HCT116 (cell line): ENCODE measurements around the gene PCP2. TPM values are rescaled to one million over a fixed set of nuclear protein-coding genes. Genes with fewer than 3 reads are reported as not detected.

Experiments used
- ATAC-seq: fragments of 200-7000 bp; cut with Tn5 transposase; 2 replicates; pipeline ENCODE4 v1.9.1; 2020; ENCODE audit warnings: mild to moderate bottlenecking, moderate library complexity
- BruUV-seq: library from RNA; stranded (reverse); fragments of 400-500 nt; replicated peaks from 2 replicates; lab custom pipeline; 2021; lab: Mats Ljungman, UMichigan
- CTCF ChIA-PET: fragments of 300-600 bp; sonication (Branson Sonifier 250); formaldehyde crosslinking; loops from one replicate; lab custom pipeline; 2021; ENCODE audit warnings: antibody characterized with exemption; lab: Charles Lee
- POLR2A ChIA-PET: fragments of 300-600, 350-600 bp; sonication (Branson Sonifier 250); formaldehyde crosslinking; loops from one replicate; lab custom pipeline; 2021; ENCODE audit warnings: antibody characterized with exemption; lab: Charles Lee
- RAD21 ChIA-PET, 2 experiments: fragments of 300-600 bp; sonication (Branson Sonifier 250); formaldehyde crosslinking; loops; one replicate each; lab custom pipeline; 2023; ENCODE audit warnings: low total read pairs in 2 of 2; ENCODE audit not compliant: uncharacterized antibody in 2 of 2, unreplicated experiment in 2 of 2, low non-redundant PET in 1 of 2; lab: Charles Lee
- DNase-seq: peaks from one replicate; pipeline ENCODE4 v3.0.0-alpha.2; 2010; ENCODE audit warnings: low read depth, low spot score
- H2AFZ ChIP-seq: fragments of 200-600 bp; shearing (Covaris generic), sonication (generic); 2 replicates; pipeline ENCODE4 v1.6.1; 2017; ENCODE audit warnings: low read depth, mixed run types, mixed read lengths, antibody characterized with exemption, low read length; ENCODE audit not compliant: poor library complexity, severe bottlenecking
- H3K27ac ChIP-seq: 2 replicates; pipeline ENCODE4 v1.5.1; 2012; ENCODE audit warnings: low read depth, low read length
- H3K27me3 ChIP-seq: fragments of 200-600 bp; sonication (generic); 2 replicates; pipeline ENCODE4 v1.6.1; 2016; ENCODE audit warnings: mixed run types, low read length, mixed read lengths; ENCODE audit not compliant: insufficient read depth
- H3K36me3 ChIP-seq, 2 experiments: fragments of 200-500 bp in 1 of 2; fragments of 200-600 bp in 1 of 2; sonication (Bioruptor generic) in 1 of 2; sonication (generic) in 1 of 2; 2 replicates each; pipeline versions ENCODE4 v1.5.1 to v1.6.1; 2014 to 2016; ENCODE audit warnings: low read length in 2 of 2, inconsistent platforms in 1 of 2, mixed read lengths in 1 of 2, mixed run types in 1 of 2; ENCODE audit not compliant: insufficient read depth in 2 of 2, control insufficient read depth in 1 of 2
- H3K4me1 ChIP-seq, 2 experiments: fragments of 200-600 bp in 1 of 2; sonication (generic) in 1 of 2; 2 replicates each; pipeline versions ENCODE4 v1.5.1 to v1.6.1; 2012 to 2017; ENCODE audit warnings: low read length in 2 of 2, inconsistent platforms in 1 of 2, mild to moderate bottlenecking in 1 of 2, mixed read lengths in 1 of 2, mixed run types in 1 of 2, moderate library complexity in 1 of 2; ENCODE audit not compliant: insufficient read depth in 2 of 2, control insufficient read depth in 1 of 2
- H3K4me2 ChIP-seq: fragments of 200-600 bp; sonication (generic); 2 replicates; pipeline ENCODE4 v1.6.1; 2017; ENCODE audit warnings: mixed run types, low read length, mixed read lengths
- H3K4me3 ChIP-seq, 2 experiments: fragments of 200-600 bp in 1 of 2; sonication (generic) in 1 of 2; replicated peaks in 1 of 2; 2 replicates each; pipeline ENCODE4 v1.5.1; 2011 to 2016; ENCODE audit warnings: low read length in 2 of 2, control low read depth in 1 of 2, low read depth in 1 of 2, mild to moderate bottlenecking in 1 of 2, mixed read lengths in 1 of 2, mixed run types in 1 of 2
- H3K79me2 ChIP-seq: fragments of 200-600 bp; sonication (generic); 2 replicates; pipeline ENCODE4 v1.6.1; 2017; ENCODE audit warnings: mild to moderate bottlenecking, mixed run types, low read length, moderate library complexity, mixed read lengths; ENCODE audit not compliant: insufficient read depth
- H3K9ac ChIP-seq: fragments of 200-600 bp; sonication (generic); 2 replicates; pipeline ENCODE4 v1.6.1; 2016; ENCODE audit warnings: low read length, mixed read lengths
- H3K9me2 ChIP-seq: fragments of 200-600 bp; sonication (generic), shearing (Covaris generic); 2 replicates; pipeline ENCODE4 v1.6.1; 2017; ENCODE audit warnings: mixed run types, mild to moderate bottlenecking, moderate library complexity; ENCODE audit not compliant: insufficient read depth
- H3K9me3 ChIP-seq, 2 experiments: fragments of 200-500 bp in 1 of 2; fragments of 200-600 bp in 1 of 2; sonication (Bioruptor generic) in 1 of 2; sonication (generic) in 1 of 2; 2 replicates each; pipeline ENCODE4 v1.6.1; 2014 to 2017; ENCODE audit warnings: low read length in 2 of 2, mixed read lengths in 2 of 2, inconsistent platforms in 1 of 2, low read depth in 1 of 2, mild to moderate bottlenecking in 1 of 2, mixed run types in 1 of 2, moderate library complexity in 1 of 2; ENCODE audit not compliant: control insufficient read depth in 1 of 2, insufficient read depth in 1 of 2
- H4K20me1 ChIP-seq: fragments of 200-600 bp; sonication (generic), shearing (Covaris generic); 2 replicates; pipeline ENCODE4 v1.6.1; 2017; ENCODE audit warnings: mixed run types, mild to moderate bottlenecking, moderate library complexity; ENCODE audit not compliant: insufficient read depth
- CBX3 ChIP-seq: IDR thresholded peaks from 2 replicates; pipeline ENCODE4 v1.6.1; 2012; ENCODE audit warnings: low read depth
- ELF1 ChIP-seq: IDR thresholded peaks from 2 replicates; pipeline ENCODE4 v1.6.1; 2012; ENCODE audit warnings: low read depth, borderline replicate concordance
- EZH2phosphoT487 ChIP-seq: fragments of 200-600 bp; IDR thresholded peaks from 2 replicates; pipeline ENCODE4 v1.6.1; 2018; ENCODE audit warnings: antibody characterized with exemption, borderline replicate concordance
- FOSL1 ChIP-seq: IDR thresholded peaks from 2 replicates; pipeline ENCODE4 v1.6.1; 2012; ENCODE audit warnings: low read depth
- MAX ChIP-seq: IDR thresholded peaks from 2 replicates; pipeline ENCODE4 v1.6.1; 2012
- POLR2A ChIP-seq: IDR thresholded peaks from 2 replicates; pipeline ENCODE4 v1.7.0; 2011; ENCODE audit warnings: borderline replicate concordance; ENCODE audit not compliant: insufficient read depth, insufficient read length; ENCODE audit errors: extremely low read depth
- POLR2AphosphoS5 ChIP-seq: IDR thresholded peaks from 2 replicates; pipeline ENCODE4 v1.6.1; 2011; ENCODE audit warnings: mild to moderate bottlenecking, low read depth, low read length, moderate library complexity
- RAD21 ChIP-seq: IDR thresholded peaks from 2 replicates; pipeline ENCODE4 v1.6.1; 2012; ENCODE audit warnings: low read depth, mild to moderate bottlenecking
- TCF7L2 ChIP-seq: IDR thresholded peaks from 2 replicates; pipeline ENCODE4 v1.7.0; 2011; ENCODE audit warnings: borderline replicate concordance, inconsistent platforms; ENCODE audit not compliant: insufficient read depth, insufficient read length; ENCODE audit errors: extremely low read depth
- YY1 ChIP-seq: IDR thresholded peaks from 2 replicates; pipeline ENCODE4 v1.6.1; 2011; ENCODE audit warnings: low read length, low read depth, moderate library complexity, mild to moderate bottlenecking; ENCODE audit not compliant: insufficient replicate concordance; ENCODE audit errors: extremely low read depth
- ZFX ChIP-seq: fragments of 450-650 bp; IDR thresholded peaks from 2 replicates; pipeline ENCODE4 v1.6.1; 2017
- intact Hi-C: fragments of 100-400 bp; cut with micrococcal nuclease; formaldehyde crosslinking; loops from 2 replicates; pipeline ENCODE4 v1.10.0; 2022
- total RNA-seq: library from RNA; stranded (reverse); gene quantifications from one replicate; pipeline ENCODE4 v1.2.1, GENCODE V29; 2021; ENCODE audit not compliant: unreplicated experiment

The PCP2 gene
- total RNA-seq, 1 experiment from 2014 or later, result 0.32 TPM

- Histone ChIP-seq H2AFZ (no peak overlapping the region), H3K9ac (no peak overlapping the region), H3K79me2 (no peaks in the 10 kb centered on the region), H3K27ac (no peak overlapping the region), H3K4me1 (peaks cover 0 to 13% of the 10 kb centered on the region in 2 experiments; a peak in 2 of 4 replicates), H3K4me3 (no peak overlapping the region), H3K9me3 (no peaks in the 10 kb centered on the region), H3K4me2 (no peak overlapping the region), H4K20me1 (no peaks in the 10 kb centered on the region), H3K9me2 (no peaks in the 10 kb centered on the region), H3K27me3 (no peaks in the 10 kb centered on the region), H3K36me3 (peaks cover 0 to 11% of the 10 kb centered on the region in 2 experiments; a peak in 1 of 4 replicates)
- ChIA-PET RAD21 (no interaction called here), POLR2A (no interaction called here), CTCF (no interaction called here)
- DNase-seq (no peak), ATAC-seq (no peak)
- no TSS peak for BruUV-seq
- intact Hi-C loops, result no loop called here
- TF ChIP-seq EZH2phosphoT487 (no peak), POLR2AphosphoS5 (no peak), CBX3 (no peak), POLR2A (no peak), YY1 (no peak), ELF1 (no peak), ZFX (no peak), TCF7L2 (no peak), MAX (no peak), RAD21 (no peak), FOSL1 (no peak)
These were observed 12.8 kb upstream of the PCP2 start for GRCh38 chr19:7646426-7646700.
